MG63 (cell line): ENCODE data around the gene HDDC2. TPM values are rescaled to one million over a fixed set of nuclear protein-coding genes. Genes with fewer than 3 reads are reported as not detected.
A peak's percentile ranks its signal among the peaks of the same experiment; 100 is the strongest.

Source experiments
- DNase-seq: peaks from one replicate; pipeline ENCODE4 v3.0.0-alpha.2; 2020
- H3K27me3 ChIP-seq: fragments of 250-450 bp; sonication (Bioruptor Pico); 2 replicates; pipeline ENCODE4 v1.5.1; 2020; ENCODE audit warnings: mild to moderate bottlenecking, moderate library complexity
- H3K36me3 ChIP-seq: fragments of 250-450 bp; sonication (Bioruptor Pico); 2 replicates; pipeline ENCODE4 v1.5.1; 2020; ENCODE audit warnings: mild to moderate bottlenecking, moderate library complexity
- H3K4me3 ChIP-seq: fragments of 250-450 bp; sonication (Bioruptor Pico); 2 replicates; pipeline ENCODE4 v1.5.1; 2020; ENCODE audit warnings: mild to moderate bottlenecking, moderate library complexity
- H3K9me3 ChIP-seq: fragments of 250-450 bp; sonication (Bioruptor Pico); 2 replicates; pipeline ENCODE4 v1.5.1; 2020; ENCODE audit warnings: mild to moderate bottlenecking, moderate library complexity
- total RNA-seq: library from RNA; depleted of rRNA; stranded (reverse); fragments of >200 nt; shearing (Covaris generic); gene quantifications from 2 replicates; pipeline ENCODE4 v1.2.3, GENCODE V29; 2014; ENCODE audit warnings: low replicate concordance

HDDC2 gene
- total RNA-seq, 1 experiment from 2014 or later = 151 TPM

DNA sequence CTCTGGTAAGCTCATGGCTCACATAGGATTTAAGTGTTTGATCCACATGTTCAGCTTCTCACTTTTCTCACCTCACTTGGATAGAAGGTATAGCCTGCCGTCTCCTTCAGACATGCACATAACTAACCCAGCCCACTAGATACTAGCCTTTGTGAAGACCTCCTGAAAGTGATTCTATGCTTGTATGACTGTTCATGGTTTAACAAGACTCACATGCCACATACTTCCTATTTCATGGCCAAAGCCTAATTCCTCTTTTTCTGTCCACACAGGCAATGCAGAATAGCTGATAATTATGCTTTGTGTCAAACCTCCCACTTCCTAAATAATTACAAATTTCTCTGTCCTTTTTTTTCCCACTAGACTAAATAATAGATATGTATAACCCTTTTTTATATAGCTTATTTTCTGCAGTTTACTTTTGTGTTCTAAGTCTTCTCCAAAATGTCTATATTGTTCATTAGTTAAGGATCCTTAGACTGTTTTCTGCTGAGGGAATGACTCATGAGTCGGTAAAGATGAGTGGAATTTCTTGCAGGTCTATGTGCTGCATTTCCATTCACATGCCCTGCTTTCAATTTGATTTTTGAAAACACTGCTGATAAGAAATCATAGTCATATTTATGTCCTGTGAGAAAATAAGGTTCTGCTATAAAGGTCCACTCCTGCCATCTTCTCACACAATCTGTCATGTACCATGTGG is 43.0 kb downstream of the HDDC2 start:
- no peaks in the 10 kb centered on the region for H3K27me3 ChIP-seq
- H3K4me3 ChIP-seq = no peak overlapping the region
- peaks cover 5% of the 10 kb centered on the region; the same call in 1 of the 2 replicates for H3K9me3 ChIP-seq
- H3K36me3 ChIP-seq = no peaks in the 10 kb centered on the region; the same call in 1 of the 2 replicates
- no peak for DNase-seq

DNA sequence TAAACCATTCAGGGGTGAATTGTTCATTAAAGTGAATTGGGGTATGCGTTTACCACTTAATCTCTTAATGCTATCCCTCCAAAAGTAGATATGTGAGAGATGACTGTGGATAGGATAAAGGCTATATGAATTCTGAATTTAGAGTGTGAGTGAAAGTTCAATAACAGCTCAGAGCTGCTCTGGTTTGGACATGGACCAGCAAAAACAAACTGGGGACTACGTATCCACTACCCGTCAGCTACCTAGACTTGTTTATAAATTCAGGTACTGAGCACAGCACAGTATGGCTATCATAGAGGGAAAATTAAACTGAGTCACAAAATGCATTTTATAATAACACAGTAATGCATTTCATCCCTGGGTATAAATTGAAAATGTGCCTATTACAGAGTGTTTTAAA is 44.4 kb downstream of the HDDC2 start:
- Histone ChIP-seq H3K27me3 (no peaks in the 10 kb centered on the region), H3K4me3 (no peak overlapping the region), H3K9me3 (peaks cover 5% of the 10 kb centered on the region; the same call in 1 of the 2 replicates), H3K36me3 (no peaks in the 10 kb centered on the region; the same call in 1 of the 2 replicates)
- DNase-seq = no peak

DNA sequence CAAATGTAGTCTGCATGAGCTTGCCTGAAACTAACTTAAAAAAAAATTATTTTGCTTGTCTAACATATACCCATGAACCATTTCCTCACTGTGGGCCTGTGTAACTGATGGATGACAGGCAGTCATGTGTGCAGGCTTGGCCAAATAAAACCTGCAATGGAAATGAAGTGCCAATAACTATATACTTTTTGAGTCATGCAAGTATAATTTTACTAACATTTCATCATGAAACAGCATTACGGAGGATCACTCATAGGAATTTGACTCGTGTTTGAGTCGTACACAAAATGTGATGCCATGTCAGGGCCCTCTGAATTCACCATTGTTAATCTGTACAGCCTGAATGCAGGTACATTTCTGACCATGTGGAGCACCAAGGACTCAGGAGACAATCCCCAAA is 46.6 kb downstream of the HDDC2 start:
- DNase-seq = peak; percentile 10
- Histone ChIP-seq H3K9me3 (0 out of 2 replicates have a peak, but pooled peaks cover 2% of the 10 kb centered on the region), H3K36me3 (no peaks in the 10 kb centered on the region; the same call in 1 of the 2 replicates), H3K4me3 (no peak overlapping the region), H3K27me3 (no peaks in the 10 kb centered on the region)

DNA sequence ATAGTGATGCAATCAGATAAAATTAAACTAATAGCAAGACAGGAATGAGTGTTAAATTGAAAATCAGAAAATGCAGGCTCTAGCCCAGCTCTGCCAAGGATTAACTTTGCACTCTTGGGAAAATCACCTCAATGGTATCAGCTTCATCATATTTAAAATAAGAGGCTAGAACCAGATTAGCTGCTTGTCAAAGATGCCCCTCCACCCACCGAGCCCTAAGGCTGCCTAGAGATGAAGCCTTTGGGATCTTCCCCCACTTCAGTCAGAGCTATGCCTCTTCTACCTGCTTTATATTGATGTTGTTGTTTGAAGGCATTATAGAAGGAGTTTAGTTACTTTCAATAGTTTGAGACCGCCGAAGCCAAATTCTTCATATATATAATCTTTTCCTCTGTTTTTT is 47.4 kb downstream of the HDDC2 start:
- no peak overlapping the region for H3K4me3 ChIP-seq
- no peaks in the 10 kb centered on the region for H3K36me3 ChIP-seq
- DNase-seq = no peak
- no peaks in the 10 kb centered on the region for H3K27me3 ChIP-seq
- no peaks in the 10 kb centered on the region for H3K9me3 ChIP-seq

DNA sequence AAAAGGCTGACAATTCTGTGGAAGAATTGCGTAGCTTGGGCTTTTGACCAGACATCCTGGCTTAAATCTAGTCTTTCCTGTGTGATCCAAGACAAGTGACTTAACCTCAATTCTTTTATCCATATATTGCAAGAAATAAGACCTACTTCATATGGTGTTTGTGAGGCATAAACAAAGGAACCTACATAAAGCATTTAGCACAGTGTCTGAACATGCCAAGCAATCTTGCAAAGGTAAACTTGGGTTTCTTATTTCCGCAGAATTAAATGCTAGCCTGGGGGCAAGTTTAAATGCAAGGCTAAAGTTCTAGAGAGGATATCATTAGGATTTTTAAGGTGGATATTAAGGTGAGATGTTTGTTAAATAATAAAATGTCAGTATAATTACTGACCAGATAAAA is 47.9 kb downstream of the HDDC2 start:
- Histone ChIP-seq H3K36me3 (no peaks in the 10 kb centered on the region), H3K9me3 (no peaks in the 10 kb centered on the region), H3K27me3 (no peaks in the 10 kb centered on the region), H3K4me3 (no peak overlapping the region)
- DNase-seq = no peak

DNA sequence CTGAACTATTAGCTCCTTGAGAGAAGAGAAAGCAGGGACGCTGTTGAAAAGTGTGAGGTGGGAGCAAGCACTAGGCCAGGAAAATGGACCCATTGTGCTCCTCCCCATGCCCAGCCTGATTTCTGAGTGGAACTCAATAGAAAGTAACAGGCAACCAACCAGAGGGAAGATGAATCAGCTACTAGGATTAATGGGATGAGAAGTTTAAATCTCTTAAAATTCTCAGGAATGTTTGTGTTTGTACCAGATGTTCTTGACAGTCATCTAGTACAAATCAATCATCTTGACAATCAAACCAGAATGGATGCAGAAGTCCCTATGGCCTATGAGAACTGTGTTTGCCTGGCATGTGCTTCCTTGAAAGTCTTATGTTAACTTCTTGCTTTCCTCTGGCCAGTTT is 48.9 kb downstream of the HDDC2 start:
- Histone ChIP-seq H3K27me3 (no peaks in the 10 kb centered on the region), H3K9me3 (no peaks in the 10 kb centered on the region), H3K36me3 (no peaks in the 10 kb centered on the region), H3K4me3 (no peak overlapping the region)
- DNase-seq = peak; percentile 9

DNA sequence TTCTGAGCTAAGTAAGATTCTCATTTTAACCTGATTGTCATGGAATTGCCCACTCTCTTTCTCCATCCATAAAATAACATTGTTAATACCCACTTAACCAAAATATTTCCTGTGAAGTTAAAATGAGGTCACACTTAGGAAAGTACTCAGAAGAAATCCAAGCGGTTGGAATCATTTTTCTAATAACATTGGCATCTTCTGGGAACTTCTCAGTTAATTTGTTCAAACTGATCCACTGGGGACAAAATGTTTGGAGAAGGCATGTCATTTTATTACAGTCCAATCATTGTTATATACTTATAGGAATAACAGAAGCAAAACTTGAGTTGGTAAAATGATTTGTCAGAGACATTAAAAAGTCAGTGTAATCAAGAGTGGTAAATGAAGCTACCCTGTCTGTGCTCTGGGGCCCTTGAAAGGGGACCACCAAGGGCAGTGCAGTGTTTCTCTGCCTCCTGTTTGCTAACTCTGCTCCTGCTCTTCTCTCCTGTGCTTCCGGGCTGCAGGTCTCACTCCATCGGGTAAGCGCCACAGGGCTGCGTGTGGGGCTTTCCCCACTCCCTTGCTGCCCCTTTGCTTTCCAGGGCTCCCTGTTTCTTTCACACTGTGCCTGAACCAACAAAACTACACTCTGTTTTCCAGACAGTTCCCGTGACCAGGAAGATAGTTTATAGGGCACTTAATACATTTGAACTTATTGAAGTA is 50.1 kb downstream of the HDDC2 start:
- Histone ChIP-seq H3K36me3 (no peaks in the 10 kb centered on the region), H3K27me3 (no peaks in the 10 kb centered on the region), H3K9me3 (no peaks in the 10 kb centered on the region), H3K4me3 (no peak overlapping the region)
- DNase-seq = no peak

DNA sequence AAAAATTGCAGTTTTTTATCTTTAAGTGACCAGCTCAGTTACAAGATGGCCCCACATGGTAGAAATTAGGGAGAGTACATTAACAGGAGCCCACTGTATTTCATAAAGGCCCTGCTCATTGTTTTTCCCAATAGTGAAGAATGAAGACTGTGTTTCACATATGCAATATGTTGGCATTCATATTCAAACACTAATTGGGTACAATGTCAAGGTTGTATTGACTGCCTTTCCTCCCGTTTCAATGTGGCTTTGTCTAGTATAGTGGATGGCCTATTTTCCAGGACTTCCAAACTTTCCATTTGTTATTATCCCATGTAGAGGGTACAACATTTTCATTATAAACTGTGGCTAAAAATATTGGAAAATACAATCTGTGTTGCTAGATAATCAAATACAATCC is 51.3 kb downstream of the HDDC2 start:
- no peaks in the 10 kb centered on the region for H3K36me3 ChIP-seq
- H3K4me3 ChIP-seq = no peak overlapping the region
- DNase-seq = no peak
- no peaks in the 10 kb centered on the region for H3K27me3 ChIP-seq
- H3K9me3 ChIP-seq = no peaks in the 10 kb centered on the region

DNA sequence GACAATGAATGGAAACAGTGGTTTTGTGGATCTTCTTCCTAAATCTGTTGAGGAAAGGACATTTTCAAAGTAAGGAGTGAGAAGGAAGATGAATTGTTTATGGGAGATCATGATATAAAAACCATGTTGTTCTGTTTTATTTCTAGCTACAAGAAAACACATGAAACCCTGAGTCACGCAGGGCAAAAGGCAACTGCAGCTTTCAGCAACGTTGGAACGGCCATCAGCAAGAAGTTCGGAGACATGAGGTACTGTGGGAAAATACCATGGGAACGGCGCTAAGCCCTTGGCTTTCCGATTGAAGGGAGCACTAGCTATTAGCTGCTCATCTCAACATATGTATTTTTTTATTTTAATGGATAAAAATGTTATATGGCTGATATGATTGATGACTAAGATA is 53.6 kb downstream of the HDDC2 start:
- Histone ChIP-seq H3K4me3 (no peak overlapping the region), H3K36me3 (no peaks in the 10 kb centered on the region)

DNA sequence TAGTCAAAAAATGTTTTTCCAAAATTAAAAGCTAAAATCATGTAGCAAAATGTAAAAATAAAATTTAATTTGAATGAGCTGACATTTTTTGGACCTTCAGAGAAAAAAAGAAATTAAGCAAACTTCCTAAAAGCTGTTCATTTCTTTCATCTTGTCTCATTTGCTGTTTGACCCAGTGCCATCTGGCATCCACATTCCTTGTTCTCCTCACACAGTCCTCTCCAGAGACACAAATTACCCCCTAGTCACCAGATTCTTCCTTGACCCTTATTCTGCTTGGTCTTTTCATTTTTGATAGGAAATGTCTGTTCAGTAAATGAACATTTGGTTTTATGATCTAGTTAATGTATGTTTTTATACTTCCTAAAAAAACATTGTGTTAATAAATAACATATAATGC is 55.2 kb downstream of the HDDC2 start:
- H3K36me3 ChIP-seq = no peaks in the 10 kb centered on the region
- no peak overlapping the region for H3K4me3 ChIP-seq
- no peak for DNase-seq
- H3K27me3 ChIP-seq = no peaks in the 10 kb centered on the region
- H3K9me3 ChIP-seq = no peaks in the 10 kb centered on the region; the same call in 1 of the 2 replicates

More for the DNA sequence above, 53.6 kb downstream of the HDDC2 start:
- Histone ChIP-seq H3K9me3 (no peaks in the 10 kb centered on the region; the same call in 1 of the 2 replicates), H3K27me3 (no peaks in the 10 kb centered on the region)
- no peak for DNase-seq

DNA sequence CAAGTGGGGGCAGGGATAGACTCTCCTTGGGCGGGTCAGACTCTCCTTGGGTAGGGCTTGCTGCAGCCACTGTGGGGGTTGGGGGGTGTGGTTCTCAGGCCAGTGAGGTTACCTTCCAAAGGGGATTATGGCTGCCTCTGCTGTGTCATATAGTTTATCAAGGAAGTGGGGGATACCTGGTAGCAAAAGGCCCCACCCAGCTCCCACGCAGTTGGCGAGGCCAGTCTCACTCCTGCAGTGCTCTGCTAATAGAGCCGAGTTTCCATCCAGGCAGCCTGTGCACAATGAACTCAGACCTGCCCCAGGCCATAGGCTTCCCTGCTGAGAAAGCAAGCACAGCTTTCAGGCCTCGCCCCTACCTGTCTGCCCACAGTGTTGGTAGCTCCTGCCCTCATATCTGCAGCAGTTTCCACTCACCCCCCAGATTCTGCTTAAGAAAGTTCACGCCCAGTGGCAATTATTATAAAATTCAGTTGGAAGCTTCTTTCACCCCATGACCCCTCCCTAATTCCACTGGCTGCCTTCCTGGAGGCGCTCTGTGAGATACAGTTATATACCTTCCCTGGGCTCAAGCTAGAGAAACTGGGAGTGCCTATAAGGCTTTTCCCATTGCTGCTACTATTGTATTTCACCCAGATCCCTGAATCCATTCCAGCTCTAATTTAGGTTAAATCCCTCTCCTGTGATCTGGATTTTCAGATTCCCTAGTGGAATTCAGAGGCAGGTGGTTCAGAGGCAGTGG is 56.1 kb downstream of the HDDC2 start:
- no peaks in the 10 kb centered on the region for H3K36me3 ChIP-seq
- no peak overlapping the region for H3K4me3 ChIP-seq
- no peaks in the 10 kb centered on the region for H3K27me3 ChIP-seq
- DNase-seq = no peak
- peaks cover 5% of the 10 kb centered on the region; the same call in 1 of the 2 replicates for H3K9me3 ChIP-seq

DNA sequence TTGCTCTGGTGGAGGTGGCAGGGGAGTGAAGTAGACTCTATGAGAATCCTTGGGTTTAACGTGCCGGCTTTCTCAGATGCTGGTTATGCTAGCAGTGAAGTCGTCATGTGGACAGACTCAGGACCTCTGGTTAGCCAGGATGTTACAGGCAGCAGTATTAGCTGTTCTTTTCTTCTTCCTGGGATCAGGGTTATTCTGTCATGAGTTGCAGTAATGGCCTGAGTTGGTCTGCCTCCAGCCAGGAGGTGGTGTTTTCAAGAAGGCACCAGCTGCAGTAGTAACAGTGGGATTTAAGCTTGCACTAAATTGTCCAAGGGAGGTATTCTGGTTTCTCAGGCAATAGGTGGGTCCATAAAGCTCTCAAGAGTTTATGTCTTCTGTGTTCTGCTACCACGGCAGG is 56.7 kb downstream of the HDDC2 start:
- no peaks in the 10 kb centered on the region for H3K27me3 ChIP-seq
- peaks cover 6% of the 10 kb centered on the region; the same call in 1 of the 2 replicates for H3K9me3 ChIP-seq
- no peak for DNase-seq
- H3K4me3 ChIP-seq = no peak overlapping the region
- no peaks in the 10 kb centered on the region for H3K36me3 ChIP-seq

DNA sequence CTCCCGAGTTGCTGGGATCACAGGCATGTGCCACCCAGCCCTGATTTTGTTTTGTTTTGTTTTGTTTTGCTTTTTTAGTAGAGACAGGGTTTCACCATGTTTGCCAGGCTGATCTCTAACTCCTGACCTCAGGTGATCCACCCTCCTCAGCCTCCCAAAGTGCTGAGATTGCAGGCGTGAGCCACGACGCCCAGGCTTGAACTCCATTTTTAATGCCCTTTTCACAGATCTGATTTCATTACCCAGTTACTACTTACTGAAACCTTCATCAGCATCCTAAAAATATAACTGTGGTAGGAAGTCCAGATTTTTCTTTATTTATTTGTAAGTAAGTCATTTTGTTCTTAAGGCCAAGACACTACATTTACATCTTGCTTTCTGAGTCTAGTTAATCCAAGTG is 64.0 kb downstream of the HDDC2 start:
- Histone ChIP-seq H3K36me3 (no peaks in the 10 kb centered on the region), H3K27me3 (no peaks in the 10 kb centered on the region), H3K9me3 (peaks cover 6% of the 10 kb centered on the region; the same call in 1 of the 2 replicates), H3K4me3 (no peak overlapping the region)
- no peak for DNase-seq

DNA sequence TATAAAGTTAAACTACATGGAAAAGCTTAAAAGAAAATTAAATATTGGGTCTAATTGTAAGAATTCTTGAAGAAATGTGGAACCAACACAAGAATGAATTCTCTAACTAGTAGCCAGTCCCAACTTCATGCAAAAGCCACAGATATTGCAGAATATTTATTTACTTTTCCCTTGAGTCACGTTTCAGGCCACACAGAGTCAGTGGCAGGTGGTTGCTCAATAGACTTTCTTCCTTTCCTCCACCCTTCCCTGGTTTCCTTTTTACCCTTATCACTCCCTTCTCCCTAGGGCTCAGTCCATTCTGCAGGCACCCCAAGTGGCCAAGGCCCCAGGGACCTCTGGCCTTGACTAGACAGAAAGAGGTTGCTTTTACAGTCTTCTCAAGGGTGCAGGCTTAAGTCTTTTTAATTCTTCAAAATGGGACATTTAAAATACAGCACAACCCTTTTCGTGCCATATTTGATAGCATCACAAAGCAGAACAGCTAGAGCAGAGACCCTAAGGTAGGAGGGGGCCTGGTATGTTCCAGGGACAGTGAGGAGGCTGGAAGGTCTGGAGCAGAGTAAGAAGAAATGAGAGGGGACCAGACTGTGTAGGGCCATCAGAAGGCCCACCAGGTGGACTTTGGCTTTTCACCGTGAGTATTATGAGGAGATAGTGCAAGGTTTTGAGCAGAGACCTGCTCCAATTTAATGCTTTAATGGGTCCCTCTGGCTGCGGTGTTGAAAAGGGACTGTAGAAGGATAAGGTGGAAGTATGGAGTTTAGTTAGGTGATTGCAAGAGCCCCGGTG is 65.0 kb downstream of the HDDC2 start:
- no peak overlapping the region for H3K4me3 ChIP-seq
- H3K27me3 ChIP-seq = no peaks in the 10 kb centered on the region
- no peaks in the 10 kb centered on the region for H3K36me3 ChIP-seq
- H3K9me3 ChIP-seq = peaks cover 8% of the 10 kb centered on the region; the same call in 1 of the 2 replicates
- DNase-seq = no peak

DNA sequence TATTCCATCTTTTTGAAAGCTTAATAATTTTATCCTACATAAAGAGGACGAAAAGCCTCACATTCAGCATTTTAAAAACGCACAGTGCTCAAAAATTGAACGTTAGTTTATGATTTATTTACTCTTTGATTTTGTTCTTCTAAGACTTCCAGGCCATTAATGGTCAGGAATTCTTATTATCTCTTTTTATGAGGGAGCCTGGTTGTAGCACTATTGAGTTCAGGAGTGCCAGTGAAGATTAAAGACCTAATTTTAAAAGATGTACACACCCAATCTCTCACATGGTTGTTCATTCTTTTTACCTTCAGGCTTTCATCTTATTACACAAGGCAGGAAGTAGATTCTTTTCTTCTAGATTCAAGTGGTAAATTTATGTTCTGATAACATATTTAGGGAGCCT is 68.6 kb downstream of the HDDC2 start:
- DNase-seq = no peak
- Histone ChIP-seq H3K36me3 (no peaks in the 10 kb centered on the region), H3K27me3 (no peaks in the 10 kb centered on the region), H3K9me3 (0 out of 2 replicates have a peak, but pooled peaks cover 2% of the 10 kb centered on the region), H3K4me3 (no peak overlapping the region)

DNA sequence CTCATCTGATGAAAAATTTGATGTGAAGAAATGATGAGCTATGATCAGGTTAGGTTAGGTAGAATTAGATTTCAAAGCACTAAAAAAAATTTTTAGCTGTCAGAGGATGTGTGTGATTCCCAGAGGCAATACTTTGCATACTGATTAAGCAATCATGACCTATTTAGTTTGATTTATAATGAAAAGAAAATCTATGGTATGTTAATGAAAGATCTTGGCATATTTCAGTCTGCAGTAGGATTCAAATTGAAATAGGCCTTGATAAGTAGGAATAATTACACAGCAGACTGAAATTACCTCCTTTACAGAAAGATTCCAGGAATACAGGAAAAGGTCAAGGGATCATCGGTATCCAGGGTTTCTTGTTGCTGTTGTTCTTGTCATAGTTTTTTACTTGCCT is 69.3 kb downstream of the HDDC2 start:
- Histone ChIP-seq H3K9me3 (0 out of 2 replicates have a peak, but pooled peaks cover 2% of the 10 kb centered on the region), H3K4me3 (no peak overlapping the region), H3K27me3 (no peaks in the 10 kb centered on the region), H3K36me3 (no peaks in the 10 kb centered on the region)
- no peak for DNase-seq
